ENCODE results near the gene RILP.

The RILP gene

GRCh38 chr17:1624650-1625049 is 25.0 kb downstream of the RILP start:
- Histone ChIP-seq H3K9me3 (ENCODE audit: control insufficient read depth, low read length) (no peaks in the 10 kb centered on the region), H3K9ac (ENCODE audit: low read length) (no peak overlapping the region), H3K4me1 (ENCODE audit: control insufficient read depth, insufficient read depth, low read length) (peaks cover 24% of the 10 kb centered on the region), H3K4me3 (ENCODE audit: low read length) (no peak overlapping the region), H3K36me3 (ENCODE audit: control insufficient read depth, insufficient read depth, low read length) (no peaks in the 10 kb centered on the region), H3K27me3 (ENCODE audit: control insufficient read depth, insufficient read depth, low read length) (no peaks in the 10 kb centered on the region)

GRCh38 chr17:1623057-1623630 is 26.5 kb downstream of the RILP start:
- H3K4me3 ChIP-seq (ENCODE audit: low read length) = no peak overlapping the region
- peaks cover 26% of the 10 kb centered on the region for H3K4me1 ChIP-seq (ENCODE audit: control insufficient read depth, insufficient read depth, low read length)
- no peaks in the 10 kb centered on the region for H3K27me3 ChIP-seq (ENCODE audit: control insufficient read depth, insufficient read depth, low read length)
- no peaks in the 10 kb centered on the region for H3K9me3 ChIP-seq (ENCODE audit: control insufficient read depth, low read length)
- no peak overlapping the region for H3K9ac ChIP-seq (ENCODE audit: low read length)
- no peaks in the 10 kb centered on the region for H3K36me3 ChIP-seq (ENCODE audit: control insufficient read depth, insufficient read depth, low read length)

- no peaks in the 10 kb centered on the region for H3K27me3 ChIP-seq (ENCODE audit: control insufficient read depth, insufficient read depth, low read length)
- no peak overlapping the region for H3K9ac ChIP-seq (ENCODE audit: low read length)
- no peak overlapping the region for H3K4me3 ChIP-seq (ENCODE audit: low read length)
- H3K9me3 ChIP-seq (ENCODE audit: control insufficient read depth, low read length) = no peaks in the 10 kb centered on the region
- H3K36me3 ChIP-seq (ENCODE audit: control insufficient read depth, insufficient read depth, low read length) = no peaks in the 10 kb centered on the region
- peaks cover 30% of the 10 kb centered on the region for H3K4me1 ChIP-seq (ENCODE audit: control insufficient read depth, insufficient read depth, low read length)
Observed at GRCh38 chr17:1621273-1621954, 28.3 kb downstream of the RILP start.

GRCh38 chr17:1620486-1620885 is 29.2 kb downstream of the RILP start:
- Histone ChIP-seq H3K4me3 (ENCODE audit: low read length) (no peak overlapping the region), H3K36me3 (ENCODE audit: control insufficient read depth, insufficient read depth, low read length) (no peaks in the 10 kb centered on the region), H3K27me3 (ENCODE audit: control insufficient read depth, insufficient read depth, low read length) (no peaks in the 10 kb centered on the region), H3K9ac (ENCODE audit: low read length) (no peak overlapping the region), H3K9me3 (ENCODE audit: control insufficient read depth, low read length) (no peaks in the 10 kb centered on the region), H3K4me1 (ENCODE audit: control insufficient read depth, insufficient read depth, low read length) (peaks cover 21% of the 10 kb centered on the region)

GRCh38 chr17:1617620-1618174 is 32.0 kb downstream of the RILP start:
- Histone ChIP-seq H3K4me1 (ENCODE audit: control insufficient read depth, insufficient read depth, low read length) (peaks cover 20% of the 10 kb centered on the region), H3K9ac (ENCODE audit: low read length) (no peak overlapping the region), H3K27me3 (ENCODE audit: control insufficient read depth, insufficient read depth, low read length) (no peaks in the 10 kb centered on the region), H3K9me3 (ENCODE audit: control insufficient read depth, low read length) (no peaks in the 10 kb centered on the region), H3K36me3 (ENCODE audit: control insufficient read depth, insufficient read depth, low read length) (no peaks in the 10 kb centered on the region), H3K4me3 (ENCODE audit: low read length) (no peak overlapping the region)

- H3K27me3 ChIP-seq (ENCODE audit: control insufficient read depth, insufficient read depth, low read length) = no peaks in the 10 kb centered on the region
- H3K4me3 ChIP-seq (ENCODE audit: low read length) = no peak overlapping the region
- H3K9me3 ChIP-seq (ENCODE audit: control insufficient read depth, low read length) = no peaks in the 10 kb centered on the region
- peaks cover 20% of the 10 kb centered on the region for H3K4me1 ChIP-seq (ENCODE audit: control insufficient read depth, insufficient read depth, low read length)
- H3K36me3 ChIP-seq (ENCODE audit: control insufficient read depth, insufficient read depth, low read length) = no peaks in the 10 kb centered on the region
- H3K9ac ChIP-seq (ENCODE audit: low read length) = no peak overlapping the region
Observed at GRCh38 chr17:1616101-1616500, 33.6 kb downstream of the RILP start.

GRCh38 chr17:1612400-1612799 is 37.3 kb downstream of the RILP start:
- Histone ChIP-seq H3K9ac (ENCODE audit: low read length) (no peak overlapping the region), H3K4me3 (ENCODE audit: low read length) (no peak overlapping the region), H3K36me3 (ENCODE audit: control insufficient read depth, insufficient read depth, low read length) (no peaks in the 10 kb centered on the region), H3K27me3 (ENCODE audit: control insufficient read depth, insufficient read depth, low read length) (no peaks in the 10 kb centered on the region), H3K4me1 (ENCODE audit: control insufficient read depth, insufficient read depth, low read length) (peaks cover 7% of the 10 kb centered on the region), H3K9me3 (ENCODE audit: control insufficient read depth, low read length) (no peaks in the 10 kb centered on the region)

- no peak overlapping the region for H3K4me3 ChIP-seq (ENCODE audit: low read length)
- no peaks in the 10 kb centered on the region for H3K36me3 ChIP-seq (ENCODE audit: control insufficient read depth, insufficient read depth, low read length)
- no peak overlapping the region for H3K9ac ChIP-seq (ENCODE audit: low read length)
- no peaks in the 10 kb centered on the region for H3K9me3 ChIP-seq (ENCODE audit: control insufficient read depth, low read length)
- no peaks in the 10 kb centered on the region for H3K27me3 ChIP-seq (ENCODE audit: control insufficient read depth, insufficient read depth, low read length)
- peaks cover under 1% of the 10 kb centered on the region for H3K4me1 ChIP-seq (ENCODE audit: control insufficient read depth, insufficient read depth, low read length)
Observed at GRCh38 chr17:1611715-1612114, 38.0 kb downstream of the RILP start.

GRCh38 chr17:1608676-1609075 is 41.0 kb downstream of the RILP start:
- H3K36me3 ChIP-seq (ENCODE audit: control insufficient read depth, insufficient read depth, low read length) = no peaks in the 10 kb centered on the region
- H3K4me3 ChIP-seq (ENCODE audit: low read length) = no peak overlapping the region
- no peaks in the 10 kb centered on the region for H3K4me1 ChIP-seq (ENCODE audit: control insufficient read depth, insufficient read depth, low read length)
- no peaks in the 10 kb centered on the region for H3K9me3 ChIP-seq (ENCODE audit: control insufficient read depth, low read length)
- no peaks in the 10 kb centered on the region for H3K27me3 ChIP-seq (ENCODE audit: control insufficient read depth, insufficient read depth, low read length)
- no peak overlapping the region for H3K9ac ChIP-seq (ENCODE audit: low read length)

GRCh38 chr17:1607971-1608320 is 41.7 kb downstream of the RILP start:
- no peaks in the 10 kb centered on the region for H3K4me1 ChIP-seq (ENCODE audit: control insufficient read depth, insufficient read depth, low read length)
- no peak overlapping the region for H3K4me3 ChIP-seq (ENCODE audit: low read length)
- no peaks in the 10 kb centered on the region for H3K9me3 ChIP-seq (ENCODE audit: control insufficient read depth, low read length)
- no peaks in the 10 kb centered on the region for H3K36me3 ChIP-seq (ENCODE audit: control insufficient read depth, insufficient read depth, low read length)
- no peaks in the 10 kb centered on the region for H3K27me3 ChIP-seq (ENCODE audit: control insufficient read depth, insufficient read depth, low read length)
- no peak overlapping the region for H3K9ac ChIP-seq (ENCODE audit: low read length)

GRCh38 chr17:1606352-1606985 is 43.2 kb downstream of the RILP start:
- Histone ChIP-seq H3K4me1 (ENCODE audit: control insufficient read depth, insufficient read depth, low read length) (no peaks in the 10 kb centered on the region), H3K4me3 (ENCODE audit: low read length) (no peak overlapping the region), H3K9me3 (ENCODE audit: control insufficient read depth, low read length) (no peaks in the 10 kb centered on the region), H3K36me3 (ENCODE audit: control insufficient read depth, insufficient read depth, low read length) (no peaks in the 10 kb centered on the region), H3K9ac (ENCODE audit: low read length) (peak overlapping the region; percentile 24), H3K27me3 (ENCODE audit: control insufficient read depth, insufficient read depth, low read length) (no peaks in the 10 kb centered on the region)

GRCh38 chr17:1605681-1606351 is 43.9 kb downstream of the RILP start:
- H3K9ac ChIP-seq (ENCODE audit: low read length) = no peak overlapping the region
- H3K4me1 ChIP-seq (ENCODE audit: control insufficient read depth, insufficient read depth, low read length) = no peaks in the 10 kb centered on the region
- no peak overlapping the region for H3K4me3 ChIP-seq (ENCODE audit: low read length)
- H3K9me3 ChIP-seq (ENCODE audit: control insufficient read depth, low read length) = no peaks in the 10 kb centered on the region
- H3K27me3 ChIP-seq (ENCODE audit: control insufficient read depth, insufficient read depth, low read length) = no peaks in the 10 kb centered on the region
- no peaks in the 10 kb centered on the region for H3K36me3 ChIP-seq (ENCODE audit: control insufficient read depth, insufficient read depth, low read length)

Data from mucosa of stomach (tissue), 1 donor.